PC-3 (cell line): ENCODE measurements around the gene SLC37A4.

Experiments
- EZH2 ChIP-seq: fragments of 300-600 bp; sonication (generic); IDR thresholded peaks from one replicate; pipeline ENCODE4 v1.6.1; 2017; ENCODE audit warnings: antibody characterized with exemption, mild to moderate bottlenecking, low read length; ENCODE audit not compliant: unreplicated experiment
- EZH2phosphoT487 ChIP-seq: fragments of 300-600 bp; sonication (generic); IDR thresholded peaks from 2 replicates; pipeline ENCODE4 v1.6.1; 2018; ENCODE audit warnings: mild to moderate bottlenecking, antibody characterized with exemption, low read length, borderline replicate concordance
- TF ChIP-seq, protein P1 (sequence below): fragments of 300-600 bp; sonication (generic); conservative IDR thresholded peaks from 2 replicates; pipeline ENCODE4 v1.5.1; 2017; ENCODE audit warnings: antibody characterized with exemption, low read depth, mild to moderate bottlenecking, low read length

DNA sequence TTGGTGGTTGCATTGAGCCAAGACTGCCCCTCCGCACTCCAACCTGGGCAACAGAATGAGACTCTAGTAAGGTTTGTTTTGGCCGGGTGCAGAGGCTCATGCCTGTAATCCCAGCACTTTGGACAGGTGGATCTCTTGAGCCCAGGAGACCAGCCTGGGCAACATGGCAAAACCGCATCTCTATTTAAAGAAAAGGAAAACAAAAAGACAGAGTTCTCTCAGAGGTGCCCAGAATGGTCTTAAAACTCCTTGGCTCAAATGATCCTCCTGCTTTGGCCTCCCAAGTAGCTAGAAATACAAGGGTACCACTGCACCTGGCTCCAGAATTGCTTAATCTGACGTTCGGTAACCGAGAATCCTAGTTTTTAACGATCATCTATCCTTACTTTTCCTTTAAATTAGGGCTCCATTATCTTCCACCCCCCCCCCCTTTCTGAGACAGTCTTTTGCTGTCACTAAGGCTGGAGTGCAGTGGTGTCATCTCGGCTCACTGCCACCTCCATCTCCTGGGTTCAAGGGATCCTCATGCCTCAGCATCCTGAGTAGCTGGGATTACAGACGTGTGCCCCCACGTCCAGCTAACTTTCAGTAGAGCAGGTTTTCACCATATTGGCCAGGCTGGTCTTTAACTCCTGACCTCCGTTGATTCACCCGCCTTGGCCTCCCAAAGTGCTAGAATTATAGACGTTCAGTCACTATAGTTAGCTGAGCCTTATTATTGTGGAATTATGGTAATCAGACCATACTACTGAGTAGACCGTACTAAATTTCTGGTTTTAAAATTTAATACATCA lies 14.3 kb downstream of the SLC37A4 start:
- TF ChIP-seq, protein P1, sequence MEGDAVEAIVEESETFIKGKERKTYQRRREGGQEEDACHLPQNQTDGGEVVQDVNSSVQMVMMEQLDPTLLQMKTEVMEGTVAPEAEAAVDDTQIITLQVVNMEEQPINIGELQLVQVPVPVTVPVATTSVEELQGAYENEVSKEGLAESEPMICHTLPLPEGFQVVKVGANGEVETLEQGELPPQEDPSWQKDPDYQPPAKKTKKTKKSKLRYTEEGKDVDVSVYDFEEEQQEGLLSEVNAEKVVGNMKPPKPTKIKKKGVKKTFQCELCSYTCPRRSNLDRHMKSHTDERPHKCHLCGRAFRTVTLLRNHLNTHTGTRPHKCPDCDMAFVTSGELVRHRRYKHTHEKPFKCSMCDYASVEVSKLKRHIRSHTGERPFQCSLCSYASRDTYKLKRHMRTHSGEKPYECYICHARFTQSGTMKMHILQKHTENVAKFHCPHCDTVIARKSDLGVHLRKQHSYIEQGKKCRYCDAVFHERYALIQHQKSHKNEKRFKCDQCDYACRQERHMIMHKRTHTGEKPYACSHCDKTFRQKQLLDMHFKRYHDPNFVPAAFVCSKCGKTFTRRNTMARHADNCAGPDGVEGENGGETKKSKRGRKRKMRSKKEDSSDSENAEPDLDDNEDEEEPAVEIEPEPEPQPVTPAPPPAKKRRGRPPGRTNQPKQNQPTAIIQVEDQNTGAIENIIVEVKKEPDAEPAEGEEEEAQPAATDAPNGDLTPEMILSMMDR = no peak
- TF ChIP-seq EZH2phosphoT487 = no peak
- TF ChIP-seq EZH2 = no peak
